ENCODE measurements around the gene GRIA3.
"Not testable (repeated sequence)": the region's sequence is repeated elsewhere in the genome, so short reads cannot be mapped to it uniquely, and the experiment has no call there.

GRIA3 gene

GRCh38 chrX:123358457-123358856 lies 174.4 kb downstream of the GRIA3 start:
- no peak for DNase-seq

- DNase-seq, result no peak
Measured at GRCh38 chrX:123361371-123361770, 177.3 kb downstream of the GRIA3 start.

GRCh38 chrX:123386196-123386595 lies 202.1 kb downstream of the GRIA3 start:
- not testable (repeated sequence) for DNase-seq

- no peak for DNase-seq
Measured at GRCh38 chrX:123392921-123393320, 208.8 kb downstream of the GRIA3 start.

GRCh38 chrX:123399709-123400108 lies 215.6 kb downstream of the GRIA3 start:
- DNase-seq, result no peak

- no peak for DNase-seq
Measured at GRCh38 chrX:123405231-123405630, 221.2 kb downstream of the GRIA3 start.

- no peak for DNase-seq
Measured at GRCh38 chrX:123408821-123409737, 225.0 kb downstream of the GRIA3 start.

GRCh38 chrX:123422875-123423274 lies 238.8 kb downstream of the GRIA3 start:
- no peak for DNase-seq

- DNase-seq, result no peak
Measured at GRCh38 chrX:123424546-123424945, 240.5 kb downstream of the GRIA3 start.

- DNase-seq, result no peak
Measured at GRCh38 chrX:123425471-123425870, 241.4 kb downstream of the GRIA3 start.

- DNase-seq, result no peak
Measured at GRCh38 chrX:123425904-123426303, 241.8 kb downstream of the GRIA3 start.

GRCh38 chrX:123432361-123433150 lies 248.5 kb downstream of the GRIA3 start:
- DNase-seq, result no peak

GRCh38 chrX:123436512-123437136 lies 252.5 kb downstream of the GRIA3 start:
- no peak for DNase-seq

GRCh38 chrX:123439926-123440325 lies 255.8 kb downstream of the GRIA3 start:
- not testable (repeated sequence) for DNase-seq

- DNase-seq, result no peak
Measured at GRCh38 chrX:123442764-123443163, 258.7 kb downstream of the GRIA3 start.

- no peak for DNase-seq
Measured at GRCh38 chrX:123447506-123447905, 263.4 kb downstream of the GRIA3 start.

GRCh38 chrX:123449335-123449734 lies 265.3 kb downstream of the GRIA3 start:
- DNase-seq, result no peak

- no peak for DNase-seq
Measured at GRCh38 chrX:123450222-123450621, 266.1 kb downstream of the GRIA3 start.

- DNase-seq, result no peak
Measured at GRCh38 chrX:123454712-123455431, 270.8 kb downstream of the GRIA3 start.

GRCh38 chrX:123455693-123456092 lies 271.6 kb downstream of the GRIA3 start:
- no peak for DNase-seq

GRCh38 chrX:123464709-123465108 lies 280.6 kb downstream of the GRIA3 start:
- no peak for DNase-seq

GRCh38 chrX:123468481-123468880 lies 284.4 kb downstream of the GRIA3 start:
- no peak for DNase-seq
